Mucosa of descending colon (tissue), 3 donors: ENCODE results near the gene FADS2. TPM values are rescaled to one million over a fixed set of nuclear protein-coding genes. Genes with fewer than 3 reads are reported as not detected.

Source experiments
- ATAC-seq: fragments of 200-7000 bp; cut with Tn5 transposase; one replicate; pipeline ENCODE4 v1.9.1; 2020; ENCODE audit warnings: mild to moderate bottlenecking, moderate library complexity
- DNase-seq, 3 donors: peaks; one replicate each; pipeline ENCODE4 v3.0.0-alpha.2; 2020
- H3K36me3 ChIP-seq: fragments of 200-600 bp; one replicate; pipeline ENCODE4 v1.8.0; 2021; ENCODE audit warnings: low read depth, mild to moderate bottlenecking
- H3K4me1 ChIP-seq: fragments of 200-600 bp; one replicate; pipeline ENCODE4 v1.8.0; 2021; ENCODE audit warnings: low read depth, mild to moderate bottlenecking
- H3K4me3 ChIP-seq: fragments of 200-600 bp; one replicate; pipeline ENCODE4 v1.8.0; 2021; ENCODE audit warnings: mild to moderate bottlenecking
- H3K9me3 ChIP-seq: fragments of 200-600 bp; one replicate; pipeline ENCODE4 v1.8.0; 2021; ENCODE audit warnings: mild to moderate bottlenecking
- intact Hi-C, 2 donors: fragments of 100-400 bp; cut with DNase I in 1 of 2; cut with micrococcal nuclease in 1 of 2; formaldehyde crosslinking; loops; one replicate each; pipeline versions ENCODE4 v1.11.0 to v1.11.1; 2022; cut with DNase I, micrococcal nuclease
- total RNA-seq, 3 donors: library from RNA; stranded (reverse); fragmentation: NEBNext Ultra II Directional in 2 of 3; extraction: Animal tissue kit (Norgen Biotek cat#: 25700) in 2 of 3; gene quantifications; one replicate each; pipeline versions ENCODE4 v1.2.1 to v1.2.4, GENCODE V29; 2021 to 2023
- TF ChIP-seq, protein P1 (sequence below): fragments of 200-600 bp; IDR thresholded peaks from one replicate; pipeline ENCODE4 v1.8.0; 2022; ENCODE audit warnings: antibody characterized with exemption, mild to moderate bottlenecking
- donor health status: DM: no; HTN: no; CAD: no; lungs with moderate emphysema.
- donor health status: DM: no; HTN: no; CAD: no.
- donor health status: DM: no; HTN: yes; CAD: no.

FADS2 gene
- total RNA-seq, 3 donors from 2014 or later, result 2.5 to 29.3 (median 8.6) TPM

GRCh38 chr11:61869708-61870451 is 41.8 kb downstream of the FADS2 start:
- no peaks in the 10 kb centered on the region for H3K36me3 ChIP-seq
- DNase-seq, result no peak
- no peaks in the 10 kb centered on the region for H3K9me3 ChIP-seq
- TF ChIP-seq, protein P1, sequence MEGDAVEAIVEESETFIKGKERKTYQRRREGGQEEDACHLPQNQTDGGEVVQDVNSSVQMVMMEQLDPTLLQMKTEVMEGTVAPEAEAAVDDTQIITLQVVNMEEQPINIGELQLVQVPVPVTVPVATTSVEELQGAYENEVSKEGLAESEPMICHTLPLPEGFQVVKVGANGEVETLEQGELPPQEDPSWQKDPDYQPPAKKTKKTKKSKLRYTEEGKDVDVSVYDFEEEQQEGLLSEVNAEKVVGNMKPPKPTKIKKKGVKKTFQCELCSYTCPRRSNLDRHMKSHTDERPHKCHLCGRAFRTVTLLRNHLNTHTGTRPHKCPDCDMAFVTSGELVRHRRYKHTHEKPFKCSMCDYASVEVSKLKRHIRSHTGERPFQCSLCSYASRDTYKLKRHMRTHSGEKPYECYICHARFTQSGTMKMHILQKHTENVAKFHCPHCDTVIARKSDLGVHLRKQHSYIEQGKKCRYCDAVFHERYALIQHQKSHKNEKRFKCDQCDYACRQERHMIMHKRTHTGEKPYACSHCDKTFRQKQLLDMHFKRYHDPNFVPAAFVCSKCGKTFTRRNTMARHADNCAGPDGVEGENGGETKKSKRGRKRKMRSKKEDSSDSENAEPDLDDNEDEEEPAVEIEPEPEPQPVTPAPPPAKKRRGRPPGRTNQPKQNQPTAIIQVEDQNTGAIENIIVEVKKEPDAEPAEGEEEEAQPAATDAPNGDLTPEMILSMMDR, result no peak
- ATAC-seq, result no peak
- no peaks in the 10 kb centered on the region for H3K4me1 ChIP-seq
- no peak overlapping the region for H3K4me3 ChIP-seq
- intact Hi-C loops, result no loop called here

DNA sequence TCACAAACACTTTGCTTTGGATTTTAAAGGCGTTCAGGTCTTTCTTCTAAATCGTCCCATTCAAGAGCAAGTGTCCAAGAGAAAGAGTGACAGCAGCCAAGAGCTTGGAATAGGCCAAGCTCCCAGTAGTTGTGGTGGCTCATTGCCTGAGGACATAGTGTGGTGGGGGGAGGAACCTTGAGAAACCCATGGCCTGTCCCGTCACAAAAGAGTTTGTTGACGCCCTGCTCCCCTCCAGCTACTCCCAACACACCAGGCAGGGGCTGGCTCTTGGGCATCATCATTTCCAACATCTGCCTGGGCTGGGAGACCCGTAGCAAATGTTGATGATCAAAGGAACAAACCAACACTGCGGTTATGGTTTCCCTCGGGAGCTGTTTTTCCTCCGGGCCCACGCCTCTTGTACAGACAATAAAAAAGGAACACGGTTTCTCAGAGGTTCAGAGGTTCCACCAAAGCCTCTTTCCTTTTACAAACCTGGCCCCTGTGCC is 42.5 kb downstream of the FADS2 start:
- intact Hi-C loops, result no loop called here
- H3K9me3 ChIP-seq, result no peaks in the 10 kb centered on the region
- no peak overlapping the region for H3K4me3 ChIP-seq
- H3K36me3 ChIP-seq, result no peaks in the 10 kb centered on the region
- DNase-seq (no peak), ATAC-seq (no peak)
- TF ChIP-seq, protein P1, result no peak
- no peaks in the 10 kb centered on the region for H3K4me1 ChIP-seq

GRCh38 chr11:61871158-61871597 is 43.1 kb downstream of the FADS2 start:
- Histone ChIP-seq H3K4me3 (no peak overlapping the region), H3K4me1 (no peaks in the 10 kb centered on the region), H3K36me3 (no peaks in the 10 kb centered on the region)

DNA sequence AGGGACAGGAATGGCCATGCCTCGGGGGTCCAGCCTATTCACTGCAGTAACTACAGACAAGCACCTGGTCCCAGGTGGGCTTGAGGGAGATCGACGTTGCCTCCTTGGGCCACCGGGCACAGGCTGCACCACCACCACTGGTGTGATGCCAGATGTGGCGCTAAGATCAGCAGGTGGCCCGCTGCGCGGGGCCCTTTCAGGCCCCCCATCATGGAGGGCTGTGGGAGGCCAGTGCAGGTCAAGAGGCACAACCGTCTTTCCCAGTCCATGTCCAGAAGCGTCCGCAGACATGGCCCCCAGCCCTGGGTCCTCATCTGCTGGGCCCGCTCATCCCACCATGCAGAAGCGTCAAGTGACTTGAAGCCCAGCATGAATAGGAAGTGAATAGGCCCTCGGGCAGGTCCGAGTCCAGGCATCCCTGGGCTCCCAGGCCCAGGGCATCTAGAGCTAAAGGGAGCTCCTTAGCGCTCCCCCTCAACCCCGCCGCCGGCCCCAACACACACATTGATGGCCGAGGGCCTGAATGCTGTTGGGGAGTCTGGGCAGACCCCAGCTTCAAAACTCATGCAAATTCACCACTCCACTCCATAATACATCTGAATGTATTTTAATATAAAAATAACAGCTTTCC is 45.0 kb downstream of the FADS2 start:
- intact Hi-C loops, result no loop called here
- ATAC-seq (no peak), DNase-seq (no peak)
- no peaks in the 10 kb centered on the region for H3K36me3 ChIP-seq
- no peaks in the 10 kb centered on the region for H3K4me1 ChIP-seq
- H3K4me3 ChIP-seq, result no peak overlapping the region
- H3K9me3 ChIP-seq, result no peaks in the 10 kb centered on the region
- TF ChIP-seq, protein P1, result no peak

More at GRCh38 chr11:61871158-61871597, 43.1 kb downstream of the FADS2 start:
- H3K9me3 ChIP-seq, result no peaks in the 10 kb centered on the region
- peak; percentile 89 for ATAC-seq
- TF ChIP-seq, protein P1, result peak; percentile 69
- intact Hi-C loops, result no loop called here
- peak; percentile 70 to 77 (median 76) for DNase-seq

- DNase-seq (no peak), ATAC-seq (no peak)
- H3K4me3 ChIP-seq, result no peak overlapping the region
- H3K4me1 ChIP-seq, result no peaks in the 10 kb centered on the region
- TF ChIP-seq, protein P1, result no peak
- no peaks in the 10 kb centered on the region for H3K36me3 ChIP-seq
- H3K9me3 ChIP-seq, result no peaks in the 10 kb centered on the region
- intact Hi-C loops, result no loop called here
Observed at GRCh38 chr11:61873588-61874376, 45.7 kb downstream of the FADS2 start.
